Nephron (organoid): Measurements from ENCODE around the gene MYO1B.

Experiments
- H3K27ac Mint-ChIP-seq, 3 experiments: 2 replicates each; pipeline ENCODE4 v1.8.0; 2020; ENCODE audit warnings: mixed read lengths in 3 of 3, mild to moderate bottlenecking in 2 of 3, moderate library complexity in 1 of 3
- H3K27me3 Mint-ChIP-seq: 2 replicates; pipeline ENCODE4 v1.8.0; 2021; ENCODE audit warnings: low read depth, mild to moderate bottlenecking, moderate library complexity, mixed read lengths
- H3K36me3 Mint-ChIP-seq: 2 replicates; pipeline ENCODE4 v1.8.0; 2020; ENCODE audit warnings: low read depth, mixed read lengths
- H3K4me1 Mint-ChIP-seq: 2 replicates; pipeline ENCODE4 v1.8.0; 2020; ENCODE audit warnings: mixed read lengths
- H3K4me3 Mint-ChIP-seq, 3 experiments: 2 replicates each; pipeline ENCODE4 v1.8.0; 2020; ENCODE audit warnings: mild to moderate bottlenecking in 3 of 3, mixed read lengths in 3 of 3, moderate library complexity in 2 of 3
- H3K9me3 Mint-ChIP-seq: 2 replicates; pipeline ENCODE4 v1.8.0; 2020; ENCODE audit warnings: mixed read lengths
- CTCF ChIP-seq, 3 experiments: fragments of 200-600 bp; sonication (generic); IDR thresholded peaks; one replicate each; pipeline ENCODE4 v1.5.0; 2021; ENCODE audit warnings: antibody characterized with exemption in 3 of 3; ENCODE audit not compliant: unreplicated experiment in 3 of 3

MYO1B gene

GRCh38 chr2:191245046-191245868 lies at the start of gene MYO1B:
TSS of gene MYO1B (plus strand) at chr2:191245404. CDS start at chr2:191276896, 31,492 bp downstream.
- Mint-ChIP-seq H3K4me3 (peak within 1 kb of the TSS; percentile 84 to 94 (median 93)), H3K4me1 (peaks cover 37% of the 10 kb centered on the region), H3K27me3 (no peaks in the 10 kb centered on the region), H3K36me3 (peaks cover 16% of the 10 kb centered on the region), H3K9me3 (no peaks in the 10 kb centered on the region), H3K27ac (peak within 1 kb of the TSS; percentile 82 to 98 (median 92))
- TF ChIP-seq CTCF (IDR thresholded peaks at IDR 0.05; ENCODE audit: unreplicated experiment in 3 of 3): peak; percentile 47 to 59 (median 48)

- no peaks in the 10 kb centered on the region for H3K36me3 Mint-ChIP-seq
- no peaks in the 10 kb centered on the region for H3K4me1 Mint-ChIP-seq
- TF ChIP-seq CTCF (IDR thresholded peaks at IDR 0.05; ENCODE audit: unreplicated experiment in 3 of 3): no peak
Measured at GRCh38 chr2:191197096-191197495, 48.1 kb upstream of the MYO1B start.

GRCh38 chr2:191198271-191198670 lies 46.9 kb upstream of the MYO1B start:
- no peak overlapping the region for H3K4me3 Mint-ChIP-seq
- peaks cover 5% of the 10 kb centered on the region for H3K4me1 Mint-ChIP-seq
- no peaks in the 10 kb centered on the region for H3K9me3 Mint-ChIP-seq
- H3K36me3 Mint-ChIP-seq: no peaks in the 10 kb centered on the region
- H3K27me3 Mint-ChIP-seq: peaks cover 3% of the 10 kb centered on the region
- TF ChIP-seq CTCF (IDR thresholded peaks at IDR 0.05; ENCODE audit: unreplicated experiment in 3 of 3): no peak
- H3K27ac Mint-ChIP-seq: no peak overlapping the region

More at GRCh38 chr2:191197096-191197495, 48.1 kb upstream of the MYO1B start:
- Mint-ChIP-seq H3K27me3 (peaks cover 3% of the 10 kb centered on the region), H3K9me3 (no peaks in the 10 kb centered on the region), H3K27ac (no peak overlapping the region), H3K4me3 (no peak overlapping the region)

GRCh38 chr2:191199929-191200512 lies 45.2 kb upstream of the MYO1B start:
- Mint-ChIP-seq H3K9me3 (peaks cover 2% of the 10 kb centered on the region), H3K4me1 (peaks cover 5% of the 10 kb centered on the region), H3K27ac (no peak overlapping the region), H3K36me3 (no peaks in the 10 kb centered on the region), H3K27me3 (no peaks in the 10 kb centered on the region), H3K4me3 (no peak overlapping the region)
- no peak for TF ChIP-seq CTCF (IDR thresholded peaks at IDR 0.05; ENCODE audit: unreplicated experiment in 3 of 3)

GRCh38 chr2:191200910-191201309 lies 44.3 kb upstream of the MYO1B start:
- Mint-ChIP-seq H3K4me1 (peaks cover 5% of the 10 kb centered on the region), H3K9me3 (peaks cover 2% of the 10 kb centered on the region), H3K27ac (no peak overlapping the region), H3K4me3 (no peak overlapping the region), H3K27me3 (no peaks in the 10 kb centered on the region), H3K36me3 (peaks cover under 1% of the 10 kb centered on the region)
- TF ChIP-seq CTCF (IDR thresholded peaks at IDR 0.05; ENCODE audit: unreplicated experiment in 3 of 3): no peak
